ENCODE results near the gene SMARCAL1. TPM values are rescaled to one million over a fixed set of nuclear protein-coding genes. Genes with fewer than 3 reads are reported as not detected.
"Not testable (repeated sequence)": the region's sequence is repeated elsewhere in the genome, so short reads cannot be mapped to it uniquely, and the experiment has no call there.

SMARCAL1 gene
- total RNA-seq, 1 donor from 2014 or later, result 13.2 TPM

DNA sequence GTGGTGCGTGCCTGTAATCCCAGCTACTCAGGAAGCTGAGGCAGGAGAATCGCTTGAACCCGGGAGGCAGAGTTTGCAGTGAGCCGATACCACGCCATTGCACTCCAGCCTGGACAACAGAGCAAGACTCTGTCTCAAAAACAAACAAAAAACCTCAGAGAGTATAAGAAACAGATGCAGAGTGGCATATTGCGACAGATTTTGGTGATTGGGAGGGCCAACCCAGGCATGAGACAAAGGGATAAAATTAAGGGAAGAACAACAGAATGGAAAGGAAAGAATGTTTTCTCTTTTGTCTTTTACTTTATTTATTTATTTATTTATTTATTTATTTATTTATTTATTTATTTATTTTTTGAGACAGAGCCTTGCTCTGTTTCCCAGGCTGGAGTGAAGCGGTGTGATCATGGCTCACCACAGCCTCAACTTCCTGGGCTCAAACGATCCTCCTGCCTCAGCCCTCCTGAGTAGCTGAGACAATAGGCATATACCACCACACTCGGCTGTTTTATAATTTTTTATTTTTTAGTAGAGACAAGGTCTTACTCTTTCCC, 106.4 kb downstream of the SMARCAL1 start:
- intact Hi-C loops (cut with DNase I), result loop anchor here (1.0 to 5.0 kb wide), 4 partner anchors 148 to 1239 kb away; no protein-coding TSS in a partner anchor
- DNase-seq (ENCODE audit: low spot score), result not testable (repeated sequence)

DNA sequence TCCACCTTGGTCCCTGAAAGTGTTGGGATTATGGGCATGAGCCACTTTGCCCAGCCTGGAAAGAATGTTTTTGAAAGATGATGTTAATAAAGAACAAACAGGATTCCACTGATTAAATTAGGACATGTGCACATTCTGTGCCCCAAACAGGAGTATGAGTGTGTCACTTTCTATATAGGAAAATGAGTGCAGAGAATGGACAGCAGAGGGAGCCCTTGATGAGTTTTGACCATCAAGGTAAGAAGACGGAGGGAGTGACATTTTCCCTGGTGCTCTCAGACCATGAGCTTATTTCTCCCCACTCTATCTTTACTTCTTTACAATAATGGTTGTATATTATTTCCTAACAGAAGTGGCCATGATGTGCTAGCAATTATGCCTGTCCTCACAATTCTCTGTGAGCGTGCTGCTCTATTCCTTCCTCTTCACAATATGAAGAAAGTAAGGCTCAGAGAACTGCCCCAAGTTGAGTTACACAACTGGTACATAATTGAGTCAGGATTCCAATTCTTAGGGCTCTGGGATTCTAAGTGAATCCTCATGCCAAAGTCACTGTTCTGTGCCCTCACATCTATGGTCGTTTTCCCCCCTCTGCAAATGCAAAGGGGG, 107.0 kb downstream of the SMARCAL1 start:
- intact Hi-C loops (cut with DNase I), result loop anchor here (1.0 to 5.0 kb wide), 4 partner anchors 147 to 1238 kb away; no protein-coding TSS in a partner anchor
- no peak for DNase-seq (ENCODE audit: low spot score)

DNA sequence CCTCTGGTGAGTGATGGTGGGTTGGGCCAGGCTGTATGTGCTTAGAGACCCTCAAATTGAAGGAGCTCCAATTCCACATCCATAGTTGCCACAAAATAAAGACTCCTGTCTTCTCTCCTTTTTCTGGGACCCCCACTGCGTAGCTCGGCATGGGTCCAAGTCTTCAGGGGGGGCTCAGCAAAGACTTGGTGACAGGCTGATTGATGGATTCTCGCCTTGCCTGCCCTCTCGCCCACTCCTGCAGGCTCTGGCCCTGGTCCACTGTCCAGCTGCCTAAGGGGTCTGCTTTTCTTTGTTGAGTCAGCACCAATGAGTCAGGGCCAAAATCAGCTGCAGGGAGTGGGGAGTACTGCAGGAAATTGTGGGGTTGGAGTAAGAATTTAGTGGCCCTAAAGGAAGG, 107.8 kb downstream of the SMARCAL1 start:
- intact Hi-C loops (cut with DNase I), result no loop called here

DNA sequence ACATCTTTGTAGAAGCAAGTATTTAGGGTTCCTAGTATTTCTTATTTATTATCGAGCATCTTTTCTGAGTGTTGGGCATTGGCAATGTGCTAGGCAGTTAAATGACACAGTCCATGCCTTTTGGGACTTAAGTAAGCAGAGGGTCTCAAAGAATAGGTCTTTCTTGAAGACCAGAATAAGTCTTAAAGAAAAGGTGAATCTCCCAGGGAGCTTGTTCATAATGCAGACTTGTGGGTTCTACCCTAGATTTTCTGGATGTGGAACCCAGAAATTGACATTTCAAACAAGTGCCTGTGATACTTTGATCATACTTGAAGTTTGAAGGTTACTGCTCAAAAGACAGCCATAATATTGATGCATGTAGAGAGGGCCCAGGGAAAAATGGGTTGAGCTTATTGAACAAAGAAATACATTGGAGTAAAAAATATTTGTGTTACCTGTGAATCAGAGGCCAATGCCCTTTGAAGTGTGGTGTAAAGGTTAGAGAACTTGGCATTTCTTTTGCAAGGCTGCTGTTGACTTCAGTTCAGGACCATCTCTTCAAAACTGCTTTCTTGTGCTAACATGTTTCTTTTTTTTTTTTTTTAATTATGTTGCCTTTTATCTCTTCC, 110.7 kb downstream of the SMARCAL1 start:
- intact Hi-C loops (cut with DNase I), result no loop called here

More for the DNA sequence above, 107.8 kb downstream of the SMARCAL1 start:
- no peak for DNase-seq (ENCODE audit: low spot score)

DNA sequence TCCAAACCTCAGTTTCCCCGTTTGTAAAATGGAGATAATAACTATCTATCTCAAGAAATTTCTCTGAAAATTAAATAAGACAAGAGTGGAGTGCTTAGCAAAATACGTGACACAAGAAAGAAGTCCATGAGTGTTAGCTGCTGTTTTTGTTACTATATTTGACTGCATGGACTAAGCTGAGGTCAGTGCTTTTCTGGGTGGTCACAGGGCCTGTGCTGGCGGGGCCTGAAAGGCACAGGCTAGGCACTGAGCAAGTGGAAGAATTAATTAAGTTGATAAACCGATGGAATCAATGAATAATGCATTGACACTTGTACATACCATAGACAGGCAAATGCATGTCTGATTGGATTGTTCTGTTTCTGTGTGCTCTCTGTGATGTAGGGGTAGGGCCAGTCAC, 113.7 kb downstream of the SMARCAL1 start:
- no peak for DNase-seq (ENCODE audit: low spot score)
- intact Hi-C loops (cut with DNase I), result no loop called here

More for the DNA sequence above, 110.7 kb downstream of the SMARCAL1 start:
- no peak for DNase-seq (ENCODE audit: low spot score)

DNA sequence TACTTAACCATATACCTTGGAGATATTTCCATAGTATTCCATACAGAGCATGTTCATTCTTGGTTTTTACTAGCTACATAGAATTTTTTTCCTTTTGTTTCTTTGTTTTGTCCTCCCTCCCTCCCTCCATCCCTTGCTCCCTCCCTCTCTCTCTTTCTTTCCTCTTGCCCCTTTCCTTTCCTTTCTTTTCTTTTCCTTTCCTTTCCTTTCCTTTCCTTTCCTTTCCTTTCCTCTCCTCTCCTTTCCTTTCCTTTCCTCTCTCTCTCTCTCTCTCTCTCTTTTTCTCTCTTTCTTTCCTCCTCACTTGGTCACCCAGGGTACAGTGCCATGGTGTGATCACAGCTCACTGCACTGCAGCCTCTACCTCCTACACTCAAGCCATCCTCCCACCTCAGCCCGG, 114.7 kb downstream of the SMARCAL1 start:
- intact Hi-C loops (cut with DNase I), result no loop called here
- no peak for DNase-seq (ENCODE audit: low spot score)

DNA sequence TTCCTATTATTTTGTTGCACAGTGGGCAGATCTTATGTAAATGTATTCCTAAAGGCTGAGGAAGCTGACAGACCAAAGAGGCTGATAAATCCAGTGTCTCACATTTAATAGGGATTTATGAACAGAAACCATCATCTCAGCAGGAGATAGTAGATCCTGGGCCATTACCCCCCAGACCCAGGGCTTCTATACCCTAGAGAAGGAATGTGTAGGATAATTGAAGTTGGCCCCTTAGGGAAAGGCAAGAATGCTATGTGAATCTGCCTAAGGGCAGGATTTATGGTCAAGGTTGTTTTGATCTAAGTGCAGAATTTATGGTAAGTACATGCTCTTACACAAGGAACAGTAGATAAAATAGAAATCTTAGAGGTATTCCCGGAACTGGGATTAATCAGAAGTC, 115.3 kb downstream of the SMARCAL1 start:
- DNase-seq (ENCODE audit: low spot score), result no peak
- intact Hi-C loops (cut with DNase I), result no loop called here

DNA sequence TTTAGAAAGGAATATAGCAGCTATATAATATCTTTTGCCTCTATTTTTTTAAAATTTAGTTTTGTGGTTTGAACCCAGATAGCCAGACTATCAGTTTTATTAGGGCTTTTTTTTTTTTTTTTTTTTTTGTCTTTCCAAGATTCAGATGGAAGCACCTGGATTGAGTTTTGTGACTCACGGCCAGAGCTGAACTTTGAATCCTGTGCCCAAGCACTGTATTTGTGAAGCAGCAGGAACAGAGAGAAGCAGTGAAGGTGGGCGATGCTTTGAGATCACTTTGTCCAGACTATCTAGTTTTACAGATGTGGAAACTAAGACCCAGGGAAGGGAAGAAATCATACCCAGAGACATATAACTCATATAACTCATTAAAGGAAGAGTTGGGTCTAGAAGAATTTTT, 120.3 kb downstream of the SMARCAL1 start:
- DNase-seq (ENCODE audit: low spot score), result no peak
- intact Hi-C loops (cut with DNase I), result no loop called here

Other genes starting within 250 kb of the SMARCAL1 start
- gene MARCHF4, start 40.0 kb upstream of the SMARCAL1 start, total RNA-seq, result not detected
- gene RPL37A, start 86.4 kb downstream of the SMARCAL1 start, total RNA-seq, result 1,531 TPM
- gene IGFBP2, start 220.9 kb downstream of the SMARCAL1 start, total RNA-seq, result 785 TPM